GM19035 (cell line): Measurements from ENCODE around the gene PRND.
"Not testable (repeated sequence)": the region's sequence is repeated elsewhere in the genome, so short reads cannot be mapped to it uniquely, and the experiment has no call there.

Experiments used
- ATAC-seq: cut with Tn5 transposase; IDR thresholded peaks from one replicate; pipeline ENCODE4 v1.9.1; 2021; ENCODE audit not compliant: unreplicated experiment

The PRND gene

GRCh38 chr20:4721719-4722118 lies at the start of gene PRND:
PRND (plus strand) TSS chr20:4721909; CDS start chr20:4724552, 2,643 bp downstream.
- ATAC-seq = no peak

- no peak for ATAC-seq
Observed at GRCh38 chr20:4672948-4673347, 48.8 kb upstream of the PRND start.

- ATAC-seq = no peak
Observed at GRCh38 chr20:4673371-4674001, 48.2 kb upstream of the PRND start.

GRCh38 chr20:4674672-4675071 lies 47.0 kb upstream of the PRND start:
- ATAC-seq = no peak

GRCh38 chr20:4677846-4678245 lies 43.9 kb upstream of the PRND start:
- no peak for ATAC-seq

GRCh38 chr20:4681401-4681800 lies 40.3 kb upstream of the PRND start:
- no peak for ATAC-seq

- no peak for ATAC-seq
Observed at GRCh38 chr20:4681991-4682401, 39.7 kb upstream of the PRND start.

GRCh38 chr20:4682682-4683081 lies 39.0 kb upstream of the PRND start:
- no peak for ATAC-seq

GRCh38 chr20:4683261-4683660 lies 38.4 kb upstream of the PRND start:
- no peak for ATAC-seq

GRCh38 chr20:4684837-4685413 lies 36.8 kb upstream of the PRND start:
- ATAC-seq = no peak

GRCh38 chr20:4685923-4686221 lies 35.8 kb upstream of the PRND start:
- no peak for ATAC-seq

GRCh38 chr20:4688305-4688704 lies 33.4 kb upstream of the PRND start:
- no peak for ATAC-seq

GRCh38 chr20:4689220-4689619 lies 32.5 kb upstream of the PRND start:
- no peak for ATAC-seq

GRCh38 chr20:4691753-4692152 lies 30.0 kb upstream of the PRND start:
- ATAC-seq = no peak

- ATAC-seq = no peak
Observed at GRCh38 chr20:4694076-4694475, 27.6 kb upstream of the PRND start.

- no peak for ATAC-seq
Observed at GRCh38 chr20:4697189-4697830, 24.4 kb upstream of the PRND start.

- no peak for ATAC-seq
Observed at GRCh38 chr20:4697831-4698221, 23.9 kb upstream of the PRND start.

- no peak for ATAC-seq
Observed at GRCh38 chr20:4699216-4699615, 22.5 kb upstream of the PRND start.

- ATAC-seq = no peak
Observed at GRCh38 chr20:4699957-4700356, 21.8 kb upstream of the PRND start.

- ATAC-seq = no peak
Observed at GRCh38 chr20:4702562-4703280, 19.0 kb upstream of the PRND start.

GRCh38 chr20:4703281-4703676 lies 18.4 kb upstream of the PRND start:
- ATAC-seq = no peak

- not testable (repeated sequence) for ATAC-seq
Observed at GRCh38 chr20:4706941-4707340, 14.8 kb upstream of the PRND start.
